ENCODE results near the gene PDE4B. TPM values are rescaled to one million over a fixed set of nuclear protein-coding genes. Genes with fewer than 3 reads are reported as not detected.

Gene PDE4B
- total and polyA plus RNA-seq, 9 of the 15 experiments (the other 6 are each of a cell fraction or from before 2014, with no cell fraction given), result 0.09 TPM; not detected in 8

DNA sequence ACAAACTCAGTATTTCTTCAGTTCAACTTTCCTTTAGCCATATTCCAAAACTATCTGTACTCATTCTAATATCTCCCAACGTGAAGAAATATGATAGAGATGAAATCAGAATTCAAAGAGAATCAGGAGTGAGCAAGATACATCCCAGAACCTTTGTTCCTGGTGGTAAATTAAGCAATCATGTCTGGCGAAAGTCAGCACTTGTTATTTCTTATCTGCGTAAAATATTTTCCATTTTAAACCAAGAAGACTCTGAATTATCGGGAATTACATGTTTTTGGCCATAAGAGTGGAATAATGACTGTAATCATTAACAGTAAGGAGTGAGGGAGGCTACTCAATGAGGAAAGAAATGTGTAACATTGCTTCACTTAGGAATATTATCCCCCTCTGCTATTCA is 253.7 kb downstream of the PDE4B start (continued):
- TF ChIP-seq ZNF318 (IDR thresholded peaks at IDR 0.05; ENCODE audit: borderline replicate concordance in 1 of 2, low read depth in 1 of 2), result no peak
- no peak for TF ChIP-seq NFRKB (IDR thresholded peaks at IDR 0.05; ENCODE audit: low read depth)
- TF ChIP-seq ZNF280B (CRISPR knock-in tag; IDR thresholded peaks at IDR 0.05), result no peak
- TF ChIP-seq ZNF175 (CRISPR knock-in tag; IDR thresholded peaks at IDR 0.05; ENCODE audit: low read depth), result no peak
